Measurements from ENCODE around the gene NDUFB7. TPM values are rescaled to one million over a fixed set of nuclear protein-coding genes. Genes with fewer than 3 reads are reported as not detected.
"Not testable (repeated sequence)": the region's sequence is repeated elsewhere in the genome, so short reads cannot be mapped to it uniquely, and the experiment has no call there.

The NDUFB7 gene
- polyA plus RNA-seq, 6 donors from 2014 or later, result 141 to 216 (median 170) TPM

DNA sequence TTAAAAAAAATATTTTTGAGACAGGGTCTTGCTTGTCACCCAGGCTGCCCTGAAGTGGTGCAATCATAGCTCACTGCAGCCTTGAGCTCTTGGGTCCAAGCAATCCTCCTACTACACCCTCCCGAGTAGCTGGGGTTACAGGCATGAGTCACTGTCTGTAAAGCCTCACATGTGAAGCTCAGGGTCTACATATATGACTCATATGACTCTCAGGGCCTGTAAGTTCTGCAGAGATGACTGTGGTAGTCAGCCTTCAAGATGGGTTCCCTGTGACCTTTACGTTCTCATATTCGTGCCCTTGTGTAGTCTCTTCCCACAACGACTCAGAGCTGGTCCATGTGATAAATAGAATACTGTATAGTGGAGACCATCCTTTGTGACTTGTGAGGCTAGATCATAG is 17.6 kb upstream of the NDUFB7 start:
- H3K9me3 Mint-ChIP-seq; ATAC-seq (ENCODE audit: low read depth in 2 of 2); DNase-seq; H3K27me3 Mint-ChIP-seq: not testable (repeated sequence)
- H3K4me1 Mint-ChIP-seq, result peaks cover 44 to 78% (median 62%) of the 10 kb centered on the region in 3 donors
- peak overlapping the region in 2 of 6 donors; percentile 85 to 88 for H3K27ac Mint-ChIP-seq
- peak overlapping the region in 2 of 8 donors; percentile 19 to 76 for H3K4me3 Mint-ChIP-seq
- peaks cover 8 to 28% of the 10 kb centered on the region in 2 donors for H3K36me3 Mint-ChIP-seq

DNA sequence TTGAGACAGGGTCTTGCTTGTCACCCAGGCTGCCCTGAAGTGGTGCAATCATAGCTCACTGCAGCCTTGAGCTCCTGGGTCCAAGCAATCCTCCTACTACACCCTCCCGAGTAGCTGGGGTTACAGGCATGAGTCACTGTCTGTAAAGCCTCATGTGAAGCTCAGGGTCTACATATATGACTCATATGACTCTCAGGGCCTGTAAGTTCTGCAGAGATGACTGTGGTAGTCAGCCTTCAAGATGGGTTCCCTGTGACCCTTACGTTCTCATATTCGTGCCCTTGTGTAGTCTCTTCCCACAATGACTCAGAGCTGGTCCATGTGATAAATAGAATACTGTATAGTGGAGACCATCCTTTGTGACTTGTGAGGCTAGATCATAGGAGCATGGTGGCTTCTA is 13.3 kb upstream of the NDUFB7 start:
- H3K27me3 Mint-ChIP-seq; H3K9me3 Mint-ChIP-seq; DNase-seq; ATAC-seq (ENCODE audit: low read depth in 2 of 2): not testable (repeated sequence)
- Mint-ChIP-seq H3K36me3 (peaks cover 12 to 27% of the 10 kb centered on the region in 2 donors), H3K4me3 (peak overlapping the region; percentile 93 to 100 (median 99)), H3K27ac (peak overlapping the region; percentile 49 to 98 (median 84)), H3K4me1 (peaks cover 47 to 76% (median 72%) of the 10 kb centered on the region in 3 donors)

DNA sequence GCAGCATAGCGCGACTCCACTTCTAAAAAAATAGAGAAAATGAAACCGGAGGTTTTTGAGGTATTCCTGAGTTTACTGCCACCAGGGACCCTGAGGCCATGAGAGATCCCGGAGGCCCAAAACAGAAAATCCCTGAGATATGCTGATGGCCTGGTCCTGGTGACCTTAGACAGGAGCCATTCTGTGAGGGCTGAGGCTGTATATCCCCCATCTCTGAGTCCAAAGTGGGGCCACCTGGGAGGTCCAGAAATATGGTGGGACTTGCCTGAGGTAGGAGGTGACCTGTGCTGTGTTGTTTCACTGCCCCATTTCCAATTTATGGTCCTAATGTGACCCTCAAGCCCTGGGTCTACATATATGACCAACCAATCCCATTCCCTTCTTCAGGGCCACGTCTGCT is 12.5 kb upstream of the NDUFB7 start:
- peak overlapping the region; percentile 93 to 100 (median 99) for H3K4me3 Mint-ChIP-seq
- not testable (repeated sequence) for DNase-seq; H3K9me3 Mint-ChIP-seq; ATAC-seq (ENCODE audit: low read depth in 2 of 2); H3K27me3 Mint-ChIP-seq
- peak overlapping the region; percentile 96 to 99 (median 98) for H3K27ac Mint-ChIP-seq
- peaks cover 50 to 82% (median 76%) of the 10 kb centered on the region in 3 donors for H3K4me1 Mint-ChIP-seq
- H3K36me3 Mint-ChIP-seq, result peaks cover 12 to 27% of the 10 kb centered on the region in 2 donors

DNA sequence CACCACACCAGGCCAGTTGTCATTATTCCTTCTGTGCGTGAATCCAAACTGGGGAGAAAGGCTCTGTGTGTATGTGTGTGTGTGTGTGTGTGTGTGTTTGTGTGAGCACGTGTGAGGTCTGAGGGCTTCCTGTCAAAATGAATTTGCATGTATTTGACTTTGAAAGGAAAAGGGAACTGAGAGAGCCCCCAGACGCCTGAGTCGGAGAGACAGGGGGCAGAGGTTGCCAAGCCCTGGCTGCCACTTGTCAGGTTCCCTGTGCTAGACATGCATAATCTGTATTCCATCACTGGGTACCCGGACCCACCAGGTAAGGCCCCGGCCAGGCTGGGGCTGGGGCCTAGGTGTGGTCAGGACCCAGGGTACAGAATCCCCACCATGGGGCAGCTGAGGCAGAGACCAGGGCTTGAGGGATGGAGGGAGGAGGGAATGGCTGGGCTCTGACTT is 11.1 kb upstream of the NDUFB7 start, which contains the start of gene CLEC17A:
TSS of gene CLEC17A (plus strand) at position 191 of the 447 bp plus-strand sequence. CDS start at position 268, 77 bp downstream.
- ATAC-seq (ENCODE audit: low read depth in 2 of 2), result peak; percentile 91 to 95
- H3K4me3 Mint-ChIP-seq, result peak within 1 kb of the TSS; percentile 93 to 100 (median 99)
- peak within 1 kb of the TSS; percentile 96 to 99 (median 98) for H3K27ac Mint-ChIP-seq
- peak; percentile 89 for DNase-seq
- H3K4me1 Mint-ChIP-seq, result peaks cover 52 to 82% (median 77%) of the 10 kb centered on the region in 3 donors
- H3K36me3 Mint-ChIP-seq, result peaks cover 11 to 25% of the 10 kb centered on the region in 2 donors
- no peaks in the 10 kb centered on the region for H3K27me3 Mint-ChIP-seq
- H3K9me3 Mint-ChIP-seq, result peaks cover 0 to 4% (median 2%) of the 10 kb centered on the region in 7 donors

DNA sequence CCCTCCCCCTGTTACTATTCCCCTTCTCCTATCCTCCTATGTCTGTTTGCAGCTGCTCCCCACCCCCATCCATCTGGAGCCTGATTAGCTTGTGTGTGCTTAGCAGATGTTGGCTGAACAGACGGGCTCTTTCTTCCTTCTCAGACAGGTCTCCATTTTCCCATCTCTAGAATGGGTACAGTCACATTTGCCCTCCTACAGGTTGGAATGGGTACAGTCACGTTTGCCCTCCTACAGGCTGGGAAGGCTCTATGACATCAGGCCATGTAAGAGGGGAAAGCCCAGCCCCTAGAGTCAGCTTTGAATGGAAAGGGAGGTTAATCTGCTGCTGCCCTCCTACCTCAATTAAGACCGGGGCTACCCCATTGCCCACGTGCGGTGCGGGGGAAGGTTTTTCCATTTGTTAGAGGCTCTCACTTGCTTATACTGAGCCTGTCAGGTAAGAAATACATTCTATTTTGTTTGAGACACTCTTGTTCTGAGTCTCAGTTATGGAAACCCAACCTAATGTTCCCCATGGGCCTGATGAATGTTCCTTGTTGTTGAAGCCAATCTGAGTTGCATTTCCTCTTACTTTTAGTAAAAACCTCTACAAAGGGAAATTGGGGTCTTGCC is 8.9 kb upstream of the NDUFB7 start:
- Mint-ChIP-seq H3K36me3 (peaks cover 7 to 13% of the 10 kb centered on the region in 2 donors), H3K4me3 (peak overlapping the region in 6 of 8 donors; percentile 3 to 73 (median 47)), H3K27ac (peak overlapping the region in 3 of 6 donors; percentile 61 to 89 (median 62)), H3K27me3 (no peaks in the 10 kb centered on the region), H3K9me3 (peaks cover 0 to 4% (median 2%) of the 10 kb centered on the region in 7 donors), H3K4me1 (peaks cover 47 to 84% (median 80%) of the 10 kb centered on the region in 3 donors)
- DNase-seq, result no peak
- no peak for ATAC-seq (ENCODE audit: low read depth in 2 of 2)

DNA sequence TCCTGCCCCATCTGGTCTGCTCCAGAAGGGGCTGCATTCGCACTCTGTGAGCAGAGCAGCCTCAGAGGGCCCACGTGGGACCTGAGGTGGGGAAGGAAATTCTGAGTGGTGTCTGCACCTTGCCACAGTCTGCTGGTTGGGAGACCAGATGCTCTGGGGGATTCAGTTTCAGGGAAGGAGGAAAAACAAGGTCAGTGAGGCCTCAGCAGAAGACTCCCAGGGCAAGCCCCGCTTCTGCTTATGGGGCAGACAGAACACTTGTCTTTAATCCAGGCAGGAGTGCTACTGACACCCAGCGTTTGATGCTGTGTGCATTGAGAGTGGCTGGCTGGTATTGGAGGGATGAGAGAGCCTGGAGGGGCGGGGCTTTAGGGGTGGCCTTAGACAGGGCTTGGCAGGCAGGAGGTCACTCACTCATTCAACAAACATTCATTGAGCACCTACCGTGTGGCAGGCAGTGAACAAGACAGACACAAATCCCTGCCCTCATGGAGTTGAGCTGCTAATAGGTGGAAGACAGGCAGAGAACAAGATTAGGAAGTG is 6.1 kb upstream of the NDUFB7 start:
- Mint-ChIP-seq H3K27ac (peak overlapping the region; percentile 81 to 99 (median 94)), H3K4me3 (peak overlapping the region; percentile 11 to 87 (median 74)), H3K4me1 (peaks cover 48 to 94% (median 80%) of the 10 kb centered on the region in 3 donors), H3K36me3 (peaks cover 0 to 3% of the 10 kb centered on the region in 2 donors), H3K9me3 (peaks cover 0 to 4% (median 2%) of the 10 kb centered on the region in 7 donors), H3K27me3 (no peaks in the 10 kb centered on the region)
- ATAC-seq (ENCODE audit: low read depth in 2 of 2) (peak; percentile 53 to 57), DNase-seq (peak; percentile 65)

DNA sequence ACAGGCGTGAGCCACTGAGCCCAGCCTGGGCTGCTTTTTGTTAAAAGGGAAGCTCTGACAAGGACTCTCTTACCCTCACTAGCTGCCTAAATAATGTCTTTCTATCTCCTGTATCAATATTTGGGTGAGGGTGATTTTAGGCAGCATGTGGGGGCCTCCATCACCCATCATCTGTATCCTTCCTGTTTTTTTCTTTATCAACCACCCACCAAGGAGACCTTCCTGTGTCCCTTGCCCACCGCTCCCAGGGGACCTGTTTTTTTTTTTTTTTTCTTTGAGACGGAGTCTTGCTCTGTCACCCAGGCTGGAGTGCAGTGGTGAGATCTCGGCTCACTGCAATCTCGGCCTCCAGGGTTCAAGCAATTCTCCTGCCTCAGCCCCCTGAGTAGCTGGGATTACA is 5.4 kb upstream of the NDUFB7 start:
- ATAC-seq (ENCODE audit: low read depth in 2 of 2), result peak; percentile 25 to 32
- Mint-ChIP-seq H3K4me1 (peaks cover 44 to 88% (median 75%) of the 10 kb centered on the region in 3 donors), H3K4me3 (peak overlapping the region; percentile 68 to 87 (median 78)), H3K27ac (peak overlapping the region; percentile 81 to 99 (median 94)), H3K27me3 (no peaks in the 10 kb centered on the region), H3K36me3 (no peaks in the 10 kb centered on the region), H3K9me3 (peaks cover 0 to 2% (median 0%) of the 10 kb centered on the region in 7 donors)
- DNase-seq, result peak; percentile 60

DNA sequence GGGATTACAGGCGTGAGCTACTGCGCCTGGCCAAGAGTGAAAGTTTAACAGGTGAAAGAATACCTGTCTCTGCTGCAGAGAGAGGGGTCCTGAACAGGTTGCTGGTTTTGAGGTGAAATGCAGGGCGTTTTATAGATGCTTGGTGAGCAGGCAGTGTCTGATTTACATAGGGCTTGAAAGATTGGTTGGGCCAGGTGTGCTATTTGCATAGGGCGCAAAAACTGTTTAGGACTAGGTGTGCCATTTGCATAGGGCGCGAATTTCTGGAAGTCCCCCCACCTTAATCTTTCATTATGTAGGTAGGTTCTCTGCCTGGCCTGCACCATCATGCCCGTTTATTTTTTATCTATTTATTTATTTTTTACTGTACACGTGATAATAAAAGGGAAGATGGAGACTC is 4.5 kb upstream of the NDUFB7 start:
- peaks cover 48 to 88% (median 73%) of the 10 kb centered on the region in 3 donors for H3K4me1 Mint-ChIP-seq
- no peaks in the 10 kb centered on the region for H3K27me3 Mint-ChIP-seq
- no peak for ATAC-seq (ENCODE audit: low read depth in 2 of 2)
- DNase-seq, result no peak
- H3K9me3 Mint-ChIP-seq, result peaks cover 0 to 2% (median 0%) of the 10 kb centered on the region in 7 donors
- H3K4me3 Mint-ChIP-seq, result peak overlapping the region in 5 of 8 donors; percentile 6 to 71 (median 28)
- peak overlapping the region in 3 of 6 donors; percentile 84 to 92 (median 90) for H3K27ac Mint-ChIP-seq
- H3K36me3 Mint-ChIP-seq, result no peaks in the 10 kb centered on the region

DNA sequence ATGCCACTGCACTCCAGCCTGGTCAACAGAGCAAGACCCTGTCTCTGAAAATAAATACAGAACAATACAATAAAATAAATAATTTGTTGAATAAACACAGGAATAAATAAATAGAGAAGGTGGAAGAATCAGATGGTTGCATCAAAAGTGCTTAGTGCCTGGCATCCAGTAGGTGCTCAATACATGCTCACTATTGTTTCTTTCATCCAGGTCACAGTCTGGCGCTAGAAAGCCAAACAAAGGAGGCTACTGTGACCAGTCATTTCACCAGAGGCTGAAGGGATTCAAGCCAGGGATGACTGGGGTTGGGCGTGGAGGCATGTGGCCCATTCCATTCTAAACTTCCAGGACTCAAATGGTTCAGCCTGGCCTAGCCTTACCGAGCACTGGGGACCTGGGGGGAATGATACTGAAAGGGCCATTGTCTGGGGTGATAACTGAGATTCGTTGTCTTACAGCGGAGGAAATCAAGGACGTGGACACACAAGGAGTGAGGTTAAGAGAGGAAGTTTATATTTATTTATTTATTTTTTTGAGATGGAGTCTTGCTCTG is 3.6 kb upstream of the NDUFB7 start:
- ATAC-seq (ENCODE audit: low read depth in 2 of 2), result no peak
- peak overlapping the region in 3 of 8 donors; percentile 24 to 72 (median 63) for H3K4me3 Mint-ChIP-seq
- no peaks in the 10 kb centered on the region for H3K27me3 Mint-ChIP-seq
- H3K36me3 Mint-ChIP-seq, result no peaks in the 10 kb centered on the region
- peaks cover 0 to under 1% (median 0%) of the 10 kb centered on the region in 7 donors for H3K9me3 Mint-ChIP-seq
- H3K4me1 Mint-ChIP-seq, result peaks cover 44 to 88% (median 65%) of the 10 kb centered on the region in 3 donors
- peak overlapping the region in 5 of 6 donors; percentile 84 to 98 (median 90) for H3K27ac Mint-ChIP-seq
- no peak for DNase-seq

DNA sequence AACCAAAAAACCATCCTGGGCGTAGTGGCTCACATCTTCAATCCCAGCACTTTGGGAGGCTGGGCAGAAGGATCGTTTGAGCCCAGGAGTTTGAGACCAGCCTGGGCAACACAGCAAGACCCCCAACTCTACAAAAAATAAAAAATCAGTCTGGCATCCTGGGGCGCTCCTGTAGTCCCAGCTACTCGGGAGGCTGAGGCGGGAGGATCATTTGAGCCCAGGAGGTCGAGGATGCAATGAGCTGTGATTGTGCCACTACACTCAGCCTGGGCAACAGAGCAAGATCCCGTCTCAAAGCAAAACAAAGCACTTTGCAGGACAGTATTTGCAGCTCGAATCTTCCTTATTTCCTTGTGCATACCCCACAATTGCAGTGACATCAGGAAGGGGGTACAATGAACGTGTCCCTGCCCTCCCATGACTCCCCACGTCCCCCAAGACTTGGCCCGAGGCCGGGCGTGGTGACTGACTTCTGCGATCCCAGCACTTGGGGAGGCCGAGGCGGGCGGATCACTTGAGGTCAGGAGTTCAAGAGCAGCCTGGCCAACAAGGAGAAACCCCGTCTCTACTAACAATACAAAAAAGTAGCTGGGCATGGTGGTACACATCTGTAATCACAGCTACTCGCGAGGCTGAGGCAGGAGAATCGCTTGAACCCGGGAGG is 870 bp downstream of the NDUFB7 start:
- Mint-ChIP-seq H3K4me1 (peaks cover 34 to 65% (median 55%) of the 10 kb centered on the region in 3 donors), H3K36me3 (no peaks in the 10 kb centered on the region), H3K27me3 (no peaks in the 10 kb centered on the region), H3K27ac (peak overlapping the region in 3 of 6 donors; percentile 92 to 96 (median 93)), H3K9me3 (no peaks in the 10 kb centered on the region), H3K4me3 (peak overlapping the region; percentile 94 to 98 (median 96))
- no peak for ATAC-seq (ENCODE audit: low read depth in 2 of 2)
- no peak for DNase-seq

DNA sequence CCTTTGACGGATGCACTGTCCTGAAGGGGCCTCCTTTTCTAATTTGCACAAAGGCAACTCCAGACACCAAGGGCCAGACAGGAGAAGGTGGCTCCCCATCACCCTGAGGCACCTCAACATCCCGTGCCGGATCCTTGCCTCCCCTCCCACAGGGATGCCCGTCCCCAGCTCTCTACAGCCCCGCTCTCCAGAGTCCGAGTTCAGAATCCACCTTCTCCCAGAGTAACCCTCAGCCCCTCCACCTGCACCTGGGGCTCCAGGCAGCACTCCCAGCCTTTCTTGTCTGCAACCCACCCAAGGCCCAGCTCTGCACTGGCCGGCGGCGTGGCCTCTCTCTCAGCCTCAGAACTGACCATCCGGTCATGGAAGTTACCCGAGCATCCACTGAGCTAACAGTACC is 4.8 kb downstream of the NDUFB7 start:
- peak overlapping the region in 1 of 8 donors; percentile 59 for H3K4me3 Mint-ChIP-seq
- ATAC-seq (ENCODE audit: low read depth in 2 of 2), result no peak
- H3K27ac Mint-ChIP-seq, result peak overlapping the region in 2 of 6 donors; percentile 77 to 84

DNA sequence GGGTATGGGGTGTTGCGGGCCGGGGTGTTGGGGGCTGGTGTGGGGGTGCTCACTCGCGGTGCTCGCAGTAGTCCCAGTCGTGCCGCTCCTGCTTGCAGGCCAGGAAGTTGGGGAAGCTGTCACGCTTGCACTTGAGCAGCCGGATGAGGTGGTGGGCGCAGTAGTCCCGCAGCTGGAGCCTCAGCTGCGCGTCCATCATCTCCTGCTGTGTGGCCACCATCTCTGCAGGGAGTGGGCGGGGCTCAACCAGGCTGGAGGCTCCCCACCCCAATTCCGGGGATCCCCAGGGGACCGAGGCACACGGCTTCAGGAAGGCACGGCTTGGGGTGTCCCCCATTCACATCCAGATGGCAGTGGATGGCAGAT is 5.2 kb downstream of the NDUFB7 start:
- peaks cover 17 to 40% (median 37%) of the 10 kb centered on the region in 3 donors for H3K4me1 Mint-ChIP-seq
- no peaks in the 10 kb centered on the region for H3K27me3 Mint-ChIP-seq
- H3K4me3 Mint-ChIP-seq, result no peak overlapping the region
- DNase-seq (no peak), ATAC-seq (ENCODE audit: low read depth in 2 of 2) (no peak)
- H3K27ac Mint-ChIP-seq, result no peak overlapping the region
- H3K36me3 Mint-ChIP-seq, result no peaks in the 10 kb centered on the region
- no peaks in the 10 kb centered on the region for H3K9me3 Mint-ChIP-seq

More for the DNA sequence above, 4.8 kb downstream of the NDUFB7 start:
- Mint-ChIP-seq H3K4me1 (peaks cover 17 to 43% (median 39%) of the 10 kb centered on the region in 3 donors), H3K36me3 (no peaks in the 10 kb centered on the region), H3K9me3 (no peaks in the 10 kb centered on the region), H3K27me3 (no peaks in the 10 kb centered on the region)
- no peak for DNase-seq
